Measurements from ENCODE around the gene CDK5.

- TF ChIP-seq POLR2A (IDR thresholded peaks at IDR 0.05; ENCODE audit: low read length): peak; percentile 46
- no peak for TF ChIP-seq GATA1 (IDR thresholded peaks at IDR 0.05; ENCODE audit: low read depth, low read length)
Observed at GRCh38 chr7:151060416-151061212, 2.9 kb upstream of the CDK5 start.

All from erythroblast (primary cell).